GOT3 (cell line): ENCODE results near the gene ABHD13.

Experiments used
- DNase-seq: peaks from one replicate; lab custom pipeline; 2025; ENCODE audit warnings: mixed read lengths; lab: John Stamatoyannopoulos, UW

The ABHD13 gene

DNA sequence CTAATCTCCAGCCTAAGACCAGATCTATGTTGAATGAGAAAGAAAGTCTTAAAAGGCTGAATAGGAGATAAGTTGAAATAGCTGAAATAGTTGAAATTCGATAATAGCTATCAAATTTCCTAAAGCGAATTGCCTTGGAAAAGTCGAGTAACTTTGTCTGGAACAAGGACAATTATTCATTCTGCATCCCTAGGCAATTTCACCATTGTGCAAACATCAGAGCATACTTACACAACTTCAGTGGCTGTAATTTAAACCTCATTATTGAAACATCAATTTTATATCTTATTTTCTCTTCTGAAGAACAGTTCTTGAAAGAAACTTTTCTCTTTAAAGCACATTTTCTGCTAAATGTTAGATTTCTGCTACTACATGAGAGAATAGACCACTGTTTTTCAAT, 64.9 kb downstream of the ABHD13 start:
- DNase-seq: no peak
